Mucosa of rectum (tissue), 2 donors: Measurements from ENCODE around the gene KRT83.

Source experiments
- H3K27ac ChIP-seq, 2 donors: one replicate each; pipeline ENCODE4 v1.7.0; 2013; ENCODE audit warnings: inconsistent platforms in 2 of 2, low read depth in 2 of 2, low read length in 2 of 2
- H3K27me3 ChIP-seq, 2 donors: one replicate each; pipeline ENCODE4 v1.7.0; 2013; ENCODE audit warnings: low read length in 2 of 2; ENCODE audit not compliant: control insufficient read depth in 2 of 2, insufficient read depth in 2 of 2
- H3K36me3 ChIP-seq, 2 donors: one replicate each; pipeline ENCODE4 v1.7.0; 2013; ENCODE audit warnings: low read length in 2 of 2; ENCODE audit not compliant: control insufficient read depth in 2 of 2, insufficient read depth in 2 of 2
- H3K4me1 ChIP-seq, 2 donors: one replicate each; pipeline ENCODE4 v1.7.0; 2013; ENCODE audit warnings: low read length in 2 of 2, mild to moderate bottlenecking in 1 of 2; ENCODE audit not compliant: control insufficient read depth in 2 of 2, insufficient read depth in 2 of 2
- H3K4me3 ChIP-seq, 2 donors: one replicate each; pipeline ENCODE4 v1.7.0; 2013; ENCODE audit warnings: low read length in 2 of 2
- H3K9ac ChIP-seq, 2 donors: one replicate each; pipeline ENCODE4 v1.7.0; 2013; ENCODE audit warnings: low read length in 2 of 2, low read depth in 1 of 2, mild to moderate bottlenecking in 1 of 2
- H3K9me3 ChIP-seq, 2 donors: one replicate each; pipeline ENCODE4 v1.7.0; 2013; ENCODE audit warnings: low read length in 2 of 2; ENCODE audit not compliant: control insufficient read depth in 2 of 2
- donor health status: healthy.
- donor health status: Normal muscosa, but diverticular disease.

KRT83 gene

DNA sequence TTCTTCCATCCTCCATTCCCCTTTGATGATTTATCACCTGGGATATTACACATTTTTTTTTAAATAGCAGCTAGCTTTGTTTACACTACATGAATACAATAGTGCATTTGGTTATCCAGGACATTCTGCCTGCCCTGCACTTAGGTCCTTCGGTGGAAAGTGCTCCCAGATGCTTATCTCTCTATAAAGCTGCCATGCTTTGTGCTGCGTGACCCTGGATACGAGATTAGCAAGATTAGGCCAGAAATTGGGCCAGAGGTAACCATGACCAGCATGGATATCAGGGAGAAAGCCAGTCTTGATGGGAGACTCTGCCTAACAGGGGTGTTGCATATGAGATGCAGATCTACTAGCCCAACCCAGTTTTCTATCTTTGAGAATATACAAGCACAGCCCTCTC, 12.1 kb upstream of the KRT83 start:
- Histone ChIP-seq H3K27me3 (peaks cover 0 to 6% of the 10 kb centered on the region in 2 donors), H3K9ac (no peak overlapping the region), H3K27ac (no peak overlapping the region), H3K4me3 (no peak overlapping the region), H3K9me3 (no peaks in the 10 kb centered on the region), H3K4me1 (peaks cover 0 to 3% of the 10 kb centered on the region in 2 donors), H3K36me3 (no peaks in the 10 kb centered on the region)

DNA sequence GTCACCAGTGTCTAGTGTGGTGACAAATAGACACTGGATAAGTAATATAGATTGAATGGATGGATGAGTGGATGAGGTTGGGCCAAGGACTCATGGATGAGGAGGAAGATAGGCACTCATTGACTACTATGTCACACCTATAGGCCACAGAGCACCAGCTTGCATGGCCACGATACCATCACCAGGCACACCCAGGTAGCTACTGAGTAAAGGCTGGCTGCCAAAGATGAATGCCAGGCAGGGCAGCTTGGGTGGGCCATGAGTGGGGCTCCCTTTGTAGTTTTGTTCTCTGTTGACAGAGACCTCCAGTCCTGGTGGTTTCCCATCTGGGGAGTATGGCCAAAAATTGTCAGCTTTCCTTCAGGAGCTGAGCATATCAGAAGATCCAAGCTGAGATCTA, 11.2 kb upstream of the KRT83 start:
- H3K36me3 ChIP-seq, result no peaks in the 10 kb centered on the region
- peaks cover 0 to 3% of the 10 kb centered on the region in 2 donors for H3K4me1 ChIP-seq
- no peak overlapping the region for H3K4me3 ChIP-seq
- H3K27me3 ChIP-seq, result peaks cover 0 to 7% of the 10 kb centered on the region in 2 donors
- no peak overlapping the region for H3K9ac ChIP-seq
- no peaks in the 10 kb centered on the region for H3K9me3 ChIP-seq
- H3K27ac ChIP-seq, result no peak overlapping the region

DNA sequence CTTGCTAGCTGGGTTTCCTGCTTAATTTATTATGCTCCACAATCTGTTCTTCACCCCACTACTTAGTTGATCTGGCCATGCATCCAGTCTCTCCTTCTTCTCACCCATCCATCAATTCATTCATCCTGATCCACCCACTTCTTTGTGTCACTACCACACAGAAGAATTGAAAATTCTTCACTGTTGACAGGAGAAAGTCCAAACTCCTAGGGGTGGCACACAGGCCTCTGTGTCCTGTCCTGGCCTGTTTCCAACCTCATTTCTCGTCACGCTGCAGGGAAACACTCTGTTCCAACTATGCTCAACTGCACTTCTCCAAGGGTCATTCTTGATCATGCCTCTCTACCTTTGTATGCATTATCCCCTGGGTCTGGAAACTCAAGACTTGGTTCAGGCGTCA, 10.6 kb upstream of the KRT83 start:
- Histone ChIP-seq H3K4me1 (peaks cover 0 to 3% of the 10 kb centered on the region in 2 donors), H3K9ac (no peak overlapping the region), H3K36me3 (no peaks in the 10 kb centered on the region), H3K9me3 (no peaks in the 10 kb centered on the region), H3K27ac (no peak overlapping the region), H3K4me3 (no peak overlapping the region), H3K27me3 (peaks cover 0 to 7% of the 10 kb centered on the region in 2 donors)

DNA sequence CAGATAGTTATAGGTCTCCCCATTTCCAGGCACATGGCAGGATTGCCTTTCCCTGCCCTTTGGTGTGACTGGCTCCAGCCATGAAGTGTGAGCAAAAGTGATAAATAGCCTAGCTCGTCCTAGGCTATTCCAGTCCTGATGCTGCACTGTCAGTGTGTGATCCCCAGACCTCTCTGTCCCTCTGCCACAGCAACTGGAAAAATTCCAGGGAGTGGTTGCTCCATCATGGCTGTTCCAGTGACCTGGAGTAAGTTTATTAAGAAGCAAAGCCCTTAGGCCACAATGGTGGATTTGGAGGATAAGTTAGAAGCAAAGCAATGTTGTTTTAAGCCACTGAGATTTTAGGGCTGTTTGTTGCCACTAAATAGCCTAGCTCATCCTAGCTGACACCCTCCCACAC, 9.8 kb upstream of the KRT83 start:
- Histone ChIP-seq H3K9ac (no peak overlapping the region), H3K27me3 (peaks cover 0 to 7% of the 10 kb centered on the region in 2 donors), H3K4me3 (no peak overlapping the region), H3K9me3 (no peaks in the 10 kb centered on the region), H3K36me3 (no peaks in the 10 kb centered on the region), H3K4me1 (peaks cover 0 to 3% of the 10 kb centered on the region in 2 donors), H3K27ac (no peak overlapping the region)

DNA sequence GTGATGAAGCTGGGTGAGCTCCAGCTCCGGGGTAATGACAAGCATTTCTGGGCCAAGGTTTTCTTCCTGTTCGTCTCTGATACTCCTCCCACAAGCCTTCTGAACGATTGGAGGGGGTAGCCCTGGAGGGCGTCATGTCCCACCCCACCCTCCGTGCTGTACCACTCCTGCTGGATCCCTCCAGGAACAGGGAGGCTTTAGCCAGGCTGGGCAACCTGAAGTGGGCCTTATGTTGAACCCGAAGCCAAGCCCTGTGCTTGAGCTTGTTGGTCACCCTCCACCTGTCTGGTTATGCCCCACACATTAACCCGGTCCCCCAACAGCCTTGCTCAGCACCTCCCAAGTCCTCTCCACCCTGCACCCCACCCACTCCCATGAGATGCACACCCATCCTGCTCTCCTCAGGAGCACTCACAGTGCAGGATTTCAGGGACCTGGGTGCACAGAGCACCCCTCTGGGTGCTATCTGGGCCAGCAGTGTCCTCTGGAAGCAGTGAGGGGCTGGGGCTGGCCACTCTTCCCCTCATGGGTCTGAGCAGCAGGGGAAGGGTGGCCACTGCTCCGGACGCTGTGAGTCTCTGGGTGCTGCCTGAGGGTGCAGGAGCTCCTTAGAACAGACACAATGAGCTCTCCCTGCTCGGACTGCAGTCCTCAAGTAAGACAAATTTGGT, 6.8 kb upstream of the KRT83 start:
- peaks cover 0 to 2% of the 10 kb centered on the region in 2 donors for H3K27me3 ChIP-seq
- H3K9ac ChIP-seq, result no peak overlapping the region
- no peaks in the 10 kb centered on the region for H3K36me3 ChIP-seq
- H3K4me1 ChIP-seq, result no peaks in the 10 kb centered on the region
- no peaks in the 10 kb centered on the region for H3K9me3 ChIP-seq
- no peak overlapping the region for H3K27ac ChIP-seq
- no peak overlapping the region for H3K4me3 ChIP-seq

DNA sequence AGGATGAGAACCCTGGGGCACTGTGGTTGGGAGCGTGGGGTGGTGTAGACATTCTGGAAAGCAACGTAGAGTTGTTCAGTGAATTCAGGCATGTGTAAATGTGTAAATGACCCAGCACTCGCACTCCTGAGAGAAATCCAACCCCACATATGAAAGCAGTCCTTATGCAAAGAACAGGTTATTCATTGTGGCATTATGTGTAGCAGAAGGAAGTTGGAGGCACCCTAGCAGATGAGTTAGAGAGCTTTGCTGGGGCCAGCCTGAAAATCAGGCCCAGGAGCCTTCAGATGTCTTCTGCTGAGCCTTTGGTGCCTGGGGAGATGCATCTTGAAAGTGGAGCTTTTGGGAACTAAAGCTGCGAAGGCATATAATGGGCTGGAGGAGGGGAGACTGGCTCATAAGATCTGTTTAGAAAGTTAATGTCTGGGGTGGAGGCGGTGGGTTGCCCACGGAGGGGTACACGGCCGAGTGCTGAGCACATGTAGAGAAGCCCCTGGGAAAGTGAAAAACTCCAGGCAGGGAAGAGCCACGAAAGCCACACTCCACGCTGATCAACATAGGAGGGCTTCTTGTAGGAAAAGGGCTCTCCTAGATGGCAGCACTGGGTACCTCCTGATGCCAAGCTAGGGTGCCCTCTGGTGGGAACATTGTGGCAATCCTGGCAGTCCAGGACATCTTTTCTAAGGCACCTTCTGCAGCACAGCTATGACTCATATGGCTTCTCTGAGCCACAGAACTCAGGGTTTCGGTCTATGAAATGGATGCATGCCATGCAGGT, 6.0 kb upstream of the KRT83 start:
- no peaks in the 10 kb centered on the region for H3K36me3 ChIP-seq
- no peaks in the 10 kb centered on the region for H3K4me1 ChIP-seq
- H3K9me3 ChIP-seq, result no peaks in the 10 kb centered on the region
- H3K9ac ChIP-seq, result no peak overlapping the region
- H3K27me3 ChIP-seq, result peaks cover 0 to 2% of the 10 kb centered on the region in 2 donors
- no peak overlapping the region for H3K27ac ChIP-seq
- H3K4me3 ChIP-seq, result no peak overlapping the region

DNA sequence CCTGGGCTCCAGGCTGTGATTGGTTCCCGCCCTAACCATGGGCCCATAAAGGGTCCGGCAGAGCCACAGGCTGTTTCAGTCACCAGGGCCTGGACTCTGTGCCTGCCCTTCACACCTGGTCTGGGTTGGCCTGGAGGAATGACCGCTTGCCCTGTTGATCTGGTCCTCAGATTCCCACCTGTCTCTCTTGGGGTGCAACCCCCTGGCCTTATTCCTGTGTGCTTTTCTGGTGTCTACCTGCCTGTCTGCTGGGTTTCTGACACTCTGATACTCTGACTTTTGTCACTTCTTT, 2.9 kb upstream of the KRT83 start:
- Histone ChIP-seq H3K36me3 (no peaks in the 10 kb centered on the region), H3K27ac (no peak overlapping the region), H3K4me3 (no peak overlapping the region), H3K9me3 (no peaks in the 10 kb centered on the region), H3K4me1 (no peaks in the 10 kb centered on the region), H3K27me3 (peaks cover 0 to 2% of the 10 kb centered on the region in 2 donors), H3K9ac (no peak overlapping the region)

DNA sequence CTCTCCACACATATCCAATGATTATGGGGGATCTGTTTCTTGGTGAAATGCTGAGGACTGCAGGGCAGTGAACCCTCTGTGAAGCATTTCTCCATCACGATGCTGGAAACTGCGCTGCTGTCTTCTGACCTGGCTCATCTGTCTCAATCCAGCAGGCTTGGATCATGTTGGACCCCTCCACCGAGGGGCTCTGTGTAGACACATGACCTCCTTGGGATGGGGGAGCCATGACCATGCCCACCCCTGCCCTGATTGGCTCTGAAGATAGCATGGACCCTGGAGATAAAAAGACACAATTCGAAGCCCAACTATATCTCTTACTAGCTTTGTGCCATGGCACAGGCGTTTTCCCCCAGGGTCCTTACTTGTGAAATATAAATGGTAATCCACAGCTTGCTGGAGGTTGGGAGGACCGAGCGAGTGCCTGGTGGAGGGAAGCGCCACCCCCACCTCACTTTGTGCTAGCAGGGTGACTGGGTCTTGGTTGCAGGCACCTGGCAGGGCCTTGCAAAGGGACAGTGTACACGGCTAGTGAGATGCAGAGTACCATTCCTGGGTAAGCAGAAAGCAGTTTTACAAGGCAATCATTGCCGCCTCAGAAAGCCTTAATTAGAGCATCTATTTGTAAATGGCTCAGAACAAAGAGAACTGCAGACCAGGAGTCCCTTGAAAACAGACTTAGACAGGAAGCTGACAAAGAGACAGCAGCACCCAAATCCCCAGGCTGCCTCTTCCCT, 2.4 kb upstream of the KRT83 start:
- no peaks in the 10 kb centered on the region for H3K9me3 ChIP-seq
- H3K4me1 ChIP-seq, result no peaks in the 10 kb centered on the region
- H3K36me3 ChIP-seq, result no peaks in the 10 kb centered on the region
- peaks cover 0 to 2% of the 10 kb centered on the region in 2 donors for H3K27me3 ChIP-seq
- no peak overlapping the region for H3K9ac ChIP-seq
- no peak overlapping the region for H3K27ac ChIP-seq
- no peak overlapping the region for H3K4me3 ChIP-seq

DNA sequence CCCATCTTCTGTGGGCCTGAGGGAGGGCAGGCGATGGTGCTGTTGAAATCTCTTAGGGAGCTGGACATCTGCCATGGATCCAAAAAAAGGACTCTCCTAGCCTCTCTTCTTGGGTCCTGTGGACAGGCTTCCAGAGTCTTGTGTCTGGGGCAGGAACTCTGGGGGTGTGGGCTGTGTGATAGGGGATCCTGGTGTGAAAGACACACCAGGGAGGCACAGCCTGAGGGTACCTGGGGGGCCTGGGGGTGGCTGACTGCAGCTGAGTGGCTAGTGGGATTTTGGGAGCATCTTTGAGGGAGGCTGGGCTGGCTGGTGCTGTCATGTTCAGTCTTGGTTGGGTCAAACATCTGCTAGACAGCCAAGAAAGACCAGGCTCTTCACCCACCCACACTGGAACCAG, 1.8 kb upstream of the KRT83 start:
- Histone ChIP-seq H3K27me3 (no peaks in the 10 kb centered on the region), H3K4me3 (no peak overlapping the region), H3K36me3 (no peaks in the 10 kb centered on the region), H3K9ac (no peak overlapping the region), H3K4me1 (no peaks in the 10 kb centered on the region), H3K27ac (no peak overlapping the region), H3K9me3 (no peaks in the 10 kb centered on the region)

DNA sequence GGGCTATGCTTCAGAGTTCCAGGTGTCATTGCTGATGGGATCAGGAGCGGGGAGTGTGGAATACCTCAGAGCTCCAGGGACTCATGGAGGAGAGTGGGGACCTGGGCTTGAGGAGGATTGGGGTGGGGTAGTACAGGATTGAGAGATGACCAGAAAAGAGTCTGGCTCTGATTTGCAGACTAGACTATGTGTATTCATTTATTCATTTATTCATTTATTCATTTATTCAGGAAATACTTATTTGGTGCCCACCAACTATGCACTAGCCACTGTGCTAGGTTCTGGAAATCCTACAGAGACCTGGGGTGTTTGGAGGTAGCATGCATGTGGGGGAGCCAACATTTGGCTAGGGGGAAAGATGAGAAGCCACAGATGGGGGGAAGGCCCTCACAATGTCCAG, 871 bp upstream of the KRT83 start:
- Histone ChIP-seq H3K36me3 (no peaks in the 10 kb centered on the region), H3K27ac (no peak overlapping the region), H3K9ac (no peak overlapping the region), H3K4me3 (no peak overlapping the region), H3K9me3 (no peaks in the 10 kb centered on the region), H3K4me1 (no peaks in the 10 kb centered on the region), H3K27me3 (no peaks in the 10 kb centered on the region)
